ENCODE measurements around the gene FGD6. TPM values are rescaled to one million over a fixed set of nuclear protein-coding genes. Genes with fewer than 3 reads are reported as not detected.

FGD6 gene
- total RNA-seq, 6 experiments from 2014 or later: 3.5 to 7.8 (median 5.1) TPM

- Histone ChIP-seq H3K4me1 (no peaks in the 10 kb centered on the region), H3K36me3 (peaks cover 0 to 16% (median 5%) of the 10 kb centered on the region in 4 donors), H3K4me3 (no peak overlapping the region), H3K27me3 (no peaks in the 10 kb centered on the region), H3K9me3 (no peaks in the 10 kb centered on the region), H3K27ac (no peak overlapping the region)
- TF ChIP-seq, protein P1, sequence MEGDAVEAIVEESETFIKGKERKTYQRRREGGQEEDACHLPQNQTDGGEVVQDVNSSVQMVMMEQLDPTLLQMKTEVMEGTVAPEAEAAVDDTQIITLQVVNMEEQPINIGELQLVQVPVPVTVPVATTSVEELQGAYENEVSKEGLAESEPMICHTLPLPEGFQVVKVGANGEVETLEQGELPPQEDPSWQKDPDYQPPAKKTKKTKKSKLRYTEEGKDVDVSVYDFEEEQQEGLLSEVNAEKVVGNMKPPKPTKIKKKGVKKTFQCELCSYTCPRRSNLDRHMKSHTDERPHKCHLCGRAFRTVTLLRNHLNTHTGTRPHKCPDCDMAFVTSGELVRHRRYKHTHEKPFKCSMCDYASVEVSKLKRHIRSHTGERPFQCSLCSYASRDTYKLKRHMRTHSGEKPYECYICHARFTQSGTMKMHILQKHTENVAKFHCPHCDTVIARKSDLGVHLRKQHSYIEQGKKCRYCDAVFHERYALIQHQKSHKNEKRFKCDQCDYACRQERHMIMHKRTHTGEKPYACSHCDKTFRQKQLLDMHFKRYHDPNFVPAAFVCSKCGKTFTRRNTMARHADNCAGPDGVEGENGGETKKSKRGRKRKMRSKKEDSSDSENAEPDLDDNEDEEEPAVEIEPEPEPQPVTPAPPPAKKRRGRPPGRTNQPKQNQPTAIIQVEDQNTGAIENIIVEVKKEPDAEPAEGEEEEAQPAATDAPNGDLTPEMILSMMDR (IDR thresholded peaks at IDR 0.05): no peak
- TF ChIP-seq POLR2A (IDR thresholded peaks at IDR 0.05): no peak
- DNase-seq (no peak), ATAC-seq (no peak)
- WGBS (ENCODE audit: insufficient coverage, low coverage, low lambda C conversion rate, missing lambda C conversion rate): 100% methylated on average over 1 of the region's 1 CpG
- intact Hi-C loops (cut with DNase I): no loop called here
Measured at GRCh38 chr12:95070378-95070777, 146.9 kb downstream of the FGD6 start.

DNA sequence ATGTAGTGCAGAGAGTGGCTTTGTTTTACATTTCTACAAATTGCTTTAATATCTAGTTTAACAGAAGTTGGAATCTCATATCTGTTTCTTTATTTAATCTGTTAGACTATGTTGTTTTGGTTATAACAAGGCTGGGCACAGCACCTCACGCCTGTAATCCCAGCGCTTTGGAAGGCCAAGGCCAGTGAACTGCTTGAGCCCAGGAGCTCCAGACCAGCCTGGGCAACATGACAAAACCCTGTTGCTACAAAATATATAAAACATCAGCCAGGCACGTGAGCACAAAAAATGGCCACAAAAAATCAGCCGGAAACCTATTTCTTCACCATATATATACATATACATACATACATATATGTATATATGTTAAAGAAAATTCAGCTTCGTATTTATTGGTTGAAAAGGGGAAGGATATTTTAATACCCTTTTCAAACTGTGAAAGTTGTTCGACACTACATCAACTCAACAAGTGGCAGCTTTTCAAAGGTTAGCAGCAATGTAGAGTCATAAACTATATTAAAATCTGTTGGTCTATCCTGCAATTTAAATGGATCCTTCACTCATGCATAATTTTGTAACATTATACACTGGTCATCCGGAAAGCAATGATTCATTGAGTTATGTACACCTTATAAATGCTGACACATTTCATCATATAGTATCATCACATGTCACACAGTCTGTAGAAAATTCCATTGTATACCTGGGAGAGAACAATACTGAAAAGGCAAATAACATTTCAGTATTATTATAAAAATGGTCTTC, 151.0 kb downstream of the FGD6 start:
- TF ChIP-seq POLR2A (IDR thresholded peaks at IDR 0.05): no peak
- TF ChIP-seq, protein P1 (IDR thresholded peaks at IDR 0.05): no peak
- H3K36me3 ChIP-seq: peaks cover 0 to 40% (median 20%) of the 10 kb centered on the region in 4 donors
- H3K4me3 ChIP-seq: no peak overlapping the region
- no peaks in the 10 kb centered on the region for H3K27me3 ChIP-seq
- ATAC-seq: no peak
- no peaks in the 10 kb centered on the region for H3K4me1 ChIP-seq
- H3K9me3 ChIP-seq: no peaks in the 10 kb centered on the region
- intact Hi-C loops (cut with DNase I): no loop called here
- H3K27ac ChIP-seq: no peak overlapping the region
- DNase-seq: no peak
- WGBS (ENCODE audit: insufficient coverage, low coverage, low lambda C conversion rate, missing lambda C conversion rate): 80% methylated on average over 7 of the region's 7 CpGs

- DNase-seq (no peak), ATAC-seq (no peak)
- intact Hi-C loops (cut with DNase I): no loop called here
- H3K27ac ChIP-seq: no peak overlapping the region
- H3K9me3 ChIP-seq: no peaks in the 10 kb centered on the region
- peaks cover 0 to 79% (median 31%) of the 10 kb centered on the region in 4 donors for H3K36me3 ChIP-seq
- H3K27me3 ChIP-seq: no peaks in the 10 kb centered on the region
- TF ChIP-seq, protein P1 (IDR thresholded peaks at IDR 0.05): no peak
- no peak for TF ChIP-seq POLR2A (IDR thresholded peaks at IDR 0.05)
- no peaks in the 10 kb centered on the region for H3K4me1 ChIP-seq
- H3K4me3 ChIP-seq: no peak overlapping the region
- WGBS (ENCODE audit: insufficient coverage, low coverage, low lambda C conversion rate, missing lambda C conversion rate): 100% methylated on average over 1 of the region's 1 CpG
Measured at GRCh38 chr12:95060951-95061350, 156.3 kb downstream of the FGD6 start.

- intact Hi-C loops (cut with DNase I): no loop called here
- Histone ChIP-seq H3K4me1 (no peaks in the 10 kb centered on the region), H3K36me3 (peaks cover 0 to 81% (median 31%) of the 10 kb centered on the region in 4 donors), H3K27me3 (no peaks in the 10 kb centered on the region), H3K27ac (no peak overlapping the region), H3K9me3 (no peaks in the 10 kb centered on the region), H3K4me3 (no peak overlapping the region)
- TF ChIP-seq, protein P1 (IDR thresholded peaks at IDR 0.05): no peak
- no peak for TF ChIP-seq POLR2A (IDR thresholded peaks at IDR 0.05)
- no peak for DNase-seq
- WGBS (ENCODE audit: insufficient coverage, low coverage, low lambda C conversion rate, missing lambda C conversion rate): 98% methylated on average over 4 of the region's 4 CpGs
- ATAC-seq: no peak
Measured at GRCh38 chr12:95059984-95060383, 157.3 kb downstream of the FGD6 start.

All from right lobe of liver (tissue), 6 donors.